K562 (cell line): ENCODE results near the gene MED13L. TPM values are rescaled to one million over a fixed set of nuclear protein-coding genes. Genes with fewer than 3 reads are reported as not detected.

Experiments used
- ATAC-seq: fragments of 200-7000 bp; cut with Tn5 transposase; 3 replicates; pipeline ENCODE4 v1.9.1; 2020; ENCODE audit warnings: moderate library complexity
- BruUV-seq: library from RNA; stranded (reverse); fragments of 400-500 nt; replicated peaks from 2 replicates; lab custom pipeline; 2021; lab: Mats Ljungman, UMichigan
- CTCF ChIA-PET: fragments of 300-600 bp; formaldehyde crosslinking; extraction: SDS; loops from one replicate; lab custom pipeline; 2021; ENCODE audit warnings: low intra/inter-chr PET ratio; lab: Yijun Ruan, JAX
- POLR2A ChIA-PET: fragments of 300-600, 350-650 bp; sonication (Branson Sonifier 250); formaldehyde crosslinking; extraction: SDS; loops from one replicate; lab custom pipeline; 2021; ENCODE audit warnings: antibody characterized with exemption, inconsistent platforms; lab: Yijun Ruan, JAX
- DNase-seq, 4 experiments: peaks; one replicate each; pipeline versions ENCODE4 v3.0.0 to v3.0.0-alpha.2; 2011 to 2018; ENCODE audit warnings: low spot score in 3 of 4, mixed read lengths in 3 of 4; ENCODE audit errors: extremely low read depth in 1 of 4
- FAIRE-seq: peaks from 2 replicates; lab custom pipeline; 2011; peaks lifted over from hg19 to GRCh38; lab: Jason Lieb, UNC
- H2AFZ ChIP-seq: 2 replicates; pipeline ENCODE4 v1.6.0; 2011; ENCODE audit warnings: low read depth, low read length, control low read depth, inconsistent platforms
- H3K27ac ChIP-seq: fragments of 200-600 bp; 3 replicates; pipeline ENCODE4 v1.8.0; 2011; ENCODE audit warnings: low read depth, mild to moderate bottlenecking, control low read depth, inconsistent platforms, low read length, moderate library complexity, mixed read lengths; ENCODE audit errors: extremely low read depth
- H3K27me3 ChIP-seq, 2 experiments: fragments of 300-600 bp in 1 of 2; 2 replicates in 1 of 2; 3 replicates in 1 of 2; pipeline versions ENCODE4 v1.6.0 to v1.8.0; 2011; ENCODE audit warnings: inconsistent platforms in 2 of 2, low read length in 2 of 2, mild to moderate bottlenecking in 1 of 2, mixed read lengths in 1 of 2, moderate library complexity in 1 of 2; ENCODE audit not compliant: control insufficient read depth in 2 of 2, insufficient read depth in 2 of 2
- H3K36me3 ChIP-seq: fragments of 300-600 bp; 3 replicates; pipeline ENCODE4 v1.8.0; 2011; ENCODE audit warnings: mild to moderate bottlenecking, low read length, inconsistent platforms; ENCODE audit not compliant: control insufficient read depth, insufficient read depth
- H3K4me1 ChIP-seq, 2 experiments: fragments of 200-600 bp in 1 of 2; replicated peaks in 1 of 2; 2 replicates in 1 of 2; 3 replicates in 1 of 2; pipeline versions ENCODE4 v1.5.1 to v1.8.0; 2011; ENCODE audit warnings: inconsistent platforms in 2 of 2, low read length in 2 of 2, mild to moderate bottlenecking in 1 of 2, mixed read lengths in 1 of 2, moderate library complexity in 1 of 2; ENCODE audit not compliant: control insufficient read depth in 2 of 2, insufficient read depth in 2 of 2
- H3K4me2 ChIP-seq: 2 replicates; pipeline ENCODE4 v1.6.1; 2011; ENCODE audit warnings: low read length, control low read depth, inconsistent platforms, mixed read lengths; ENCODE audit not compliant: insufficient read depth
- H3K4me3 ChIP-seq: fragments of 200-600 bp; sonication (generic), shearing (Covaris generic); 2 replicates; pipeline ENCODE4 v1.5.1; 2016; ENCODE audit warnings: control low read depth, inconsistent platforms
- H3K79me2 ChIP-seq: fragments of 200-600 bp; 3 replicates; pipeline ENCODE4 v1.8.0; 2011; ENCODE audit warnings: low read length, inconsistent platforms; ENCODE audit not compliant: control insufficient read depth, insufficient read depth
- H3K9ac ChIP-seq, 2 experiments: 2 replicates each; pipeline versions ENCODE4 v1.6.0 to v1.6.1; 2011; ENCODE audit warnings: low read depth in 2 of 2, low read length in 2 of 2, control low read depth in 1 of 2, inconsistent platforms in 1 of 2, mild to moderate bottlenecking in 1 of 2, mixed read lengths in 1 of 2; ENCODE audit not compliant: insufficient read depth in 1 of 2
- H3K9me1 ChIP-seq: one replicate; pipeline ENCODE4 v1.6.0; 2011; ENCODE audit warnings: inconsistent platforms, mild to moderate bottlenecking, low read length, moderate library complexity; ENCODE audit not compliant: control insufficient read depth, insufficient read depth
- H3K9me3 ChIP-seq: replicated peaks from 2 replicates; pipeline ENCODE4 v1.5.1; 2011; ENCODE audit warnings: low read depth, low read length, inconsistent platforms; ENCODE audit not compliant: control insufficient read depth, insufficient read depth
- H4K20me1 ChIP-seq: replicated peaks from 2 replicates; pipeline ENCODE4 v1.6.1; 2011; ENCODE audit warnings: low read length, inconsistent platforms, mixed read lengths; ENCODE audit not compliant: control insufficient read depth, insufficient read depth
- CHCHD3 ChIP-seq: fragments of 250-450 bp; sonication (Bioruptor Pico); IDR thresholded peaks from 2 replicates; pipeline ENCODE4 v2.1.2; 2022; ENCODE audit warnings: mild to moderate bottlenecking
- CHD2 ChIP-seq: IDR thresholded peaks from 2 replicates; pipeline ENCODE4 v1.6.1; 2011; ENCODE audit warnings: low read depth, low read length
- DLX4 ChIP-seq: fragments of 250-450 bp; sonication (Bioruptor Pico); IDR thresholded peaks from 2 replicates; pipeline ENCODE4 v1.6.1; 2021; ENCODE audit warnings: mild to moderate bottlenecking
- GATAD2A ChIP-seq: fragments of 450-650 bp; IDR thresholded peaks from 2 replicates; pipeline ENCODE4 v1.6.1; 2017
- IFI16 ChIP-seq: fragments of 250-450 bp; sonication (Bioruptor Pico); IDR thresholded peaks from 2 replicates; pipeline ENCODE4 v2.1.2; 2022; ENCODE audit warnings: mild to moderate bottlenecking, inconsistent platforms
- MAFG ChIP-seq: fragments of 450-650 bp; conservative IDR thresholded peaks from 2 replicates; pipeline ENCODE4 v1.6.1; 2016; ENCODE audit warnings: missing genetic modification characterization, missing compliant biosample characterization
- POU5F1 ChIP-seq: fragments of 150-350 bp; IDR thresholded peaks from 2 replicates; pipeline ENCODE4 v1.6.1; 2014; ENCODE audit warnings: borderline replicate concordance, low read length, low read depth, mild to moderate bottlenecking; ENCODE audit not compliant: partially characterized antibody
- U2AF1 ChIP-seq: fragments of 200-400 bp; formaldehyde crosslinking; optimal IDR thresholded peaks from 2 replicates; pipeline ENCODE3; 2017; ENCODE audit warnings: mild to moderate bottlenecking, low read depth, low read length, moderate library complexity
- ZKSCAN1 ChIP-seq: fragments of 150-350 bp; IDR thresholded peaks from 2 replicates; pipeline ENCODE4 v1.6.1; 2016; ENCODE audit warnings: low read depth, low read length
- ZNF518B ChIP-seq: fragments of 250-450 bp; sonication (Bioruptor Pico); IDR thresholded peaks from 2 replicates; pipeline ENCODE4 v1.5.0; 2021; ENCODE audit warnings: mild to moderate bottlenecking, moderate library complexity
- ZNF655 ChIP-seq: fragments of 250-450 bp; sonication (Bioruptor Pico); IDR thresholded peaks from 2 replicates; pipeline ENCODE4 v1.5.0; 2021
- WGBS: fragments of 100-300 bp; shearing (Covaris generic); methylation state at CpG from one replicate; pipeline ENCODE4 v1.1.6; 2016; ENCODE audit warnings: low coverage, mixed read lengths; ENCODE audit not compliant: insufficient coverage; ENCODE audit errors: missing lambda C conversion rate; 5-methylcytosine and 5-hydroxymethylcytosine counted together
- in situ Hi-C: fragments of 300-500 bp; cut with MboI; formaldehyde crosslinking; loops from 4 replicates; pipeline ENCODE4 v1.15.0; 2018; ENCODE audit warnings: inconsistent platforms, mixed read lengths
- intact Hi-C: fragments of 100-400 bp; cut with micrococcal nuclease; formaldehyde crosslinking; loops from 2 replicates; pipeline ENCODE4 v1.14.2; 2022
- polyA plus RNA-seq, 8 experiments: library from polyadenylated mRNA; depleted of rRNA in 4 of 8; stranded (reverse) in 5 of 8; unstranded in 3 of 8; fragments of >200 nt; fragmentation: Nextera tagmentation in 2 of 8; fragmentation: Illumina TruSeq in 1 of 8; extraction: Ambion mirVana in 2 of 8; extraction: Trizol in 1 of 8; gene quantifications; 2 replicates each; pipeline versions ENCODE4 v1.2.1 to v1.2.3, GENCODE V29; 2011 to 2014; ENCODE audit warnings: inconsistent platforms in 1 of 8, missing spikeins in 1 of 8
- total RNA-seq, 7 experiments: library from RNA; depleted of rRNA in 6 of 7; stranded (reverse); fragments of >200 nt in 6 of 7; fragmentation: Illumina TruSeq in 2 of 7; extraction: Trizol in 2 of 7; gene quantifications; 2 replicates each; pipeline versions ENCODE4 v1.2.1 to v1.2.3, GENCODE V29; 2011 to 2021; ENCODE audit warnings: low replicate concordance in 1 of 7

Gene MED13L
- total and polyA plus RNA-seq, 9 of the 15 experiments (the other 6 are each of a cell fraction or from before 2014, with no cell fraction given) = 13.4 to 90.3 (median 36.9) TPM

DNA sequence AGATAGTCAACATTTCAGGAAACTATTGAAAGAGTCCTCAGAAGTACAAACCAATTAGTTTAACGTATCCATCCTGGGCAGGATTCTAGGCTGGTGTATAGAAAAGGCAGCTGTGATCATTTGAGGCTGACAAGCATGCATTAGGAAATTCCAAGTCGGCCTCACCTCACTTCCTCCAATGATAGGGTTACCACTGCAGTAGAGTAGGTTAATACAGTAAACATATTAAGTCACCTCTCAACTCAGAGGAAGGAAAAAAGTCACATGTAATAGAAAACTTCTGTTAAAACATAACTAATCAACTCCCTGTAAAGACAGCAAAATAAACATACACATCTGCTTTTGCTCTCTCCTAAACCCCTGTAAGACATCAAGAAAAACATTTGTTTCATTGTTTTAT, 33.5 kb downstream of the MED13L start:
- no peak for DNase-seq
- WGBS = 37% methylated on average over 2 of the region's 2 CpGs
- ATAC-seq = peak; percentile 16; the same call in 2 of the 3 replicates
- in situ Hi-C loops = no loop called here
- no peaks in the 10 kb centered on the region for H3K36me3 ChIP-seq
- no peak overlapping the region for H3K4me2 ChIP-seq
- no peak for FAIRE-seq
- intact Hi-C loops = no loop called here
- peaks cover 7% of the 10 kb centered on the region; the same call in 1 of the 2 replicates for H4K20me1 ChIP-seq
- H3K9me1 ChIP-seq = peaks cover 6% of the 10 kb centered on the region
- no peak overlapping the region for H2AFZ ChIP-seq
- no peaks in the 10 kb centered on the region for H3K9me3 ChIP-seq
- peaks cover 0 to 25% of the 10 kb centered on the region in 2 experiments; a peak in 4 of 5 replicates for H3K4me1 ChIP-seq
- TF ChIP-seq ZNF655 (CRISPR knock-in tag) (no peak), DLX4 (CRISPR knock-in tag) (no peak), U2AF1 (no peak), CHD2 (no peak), IFI16 (no peak), POU5F1 (no peak), CHCHD3 (no peak), MAFG (tag) (no peak), GATAD2A (no peak), ZNF518B (no peak), ZKSCAN1 (no peak)
- no peak overlapping the region for H3K27ac ChIP-seq
- POLR2A ChIA-PET = interaction anchor here (1.1 to 1.9 kb wide), 2 partner anchors 14 to 39 kb away, joined by 3 to 5 read pairs; no protein-coding TSS in a partner anchor
- no peak overlapping the region for H3K4me3 ChIP-seq
- H3K27me3 ChIP-seq = no peaks in the 10 kb centered on the region
- no TSS peak for BruUV-seq
- peaks cover 96% of the 10 kb centered on the region for H3K79me2 ChIP-seq
- CTCF ChIA-PET = no interaction called here
- H3K9ac ChIP-seq = no peak overlapping the region
